MM.1S (cell line): Measurements from ENCODE around the gene PTPRB.

Source experiments
- DNase-seq: peaks from one replicate; pipeline ENCODE4 v3.0.0-alpha.2; 2015
- H2AFZ ChIP-seq: fragments of 300-600 bp; sonication (generic); 2 replicates; pipeline ENCODE4 v1.6.0; 2016; ENCODE audit warnings: antibody characterized with exemption, low read length
- H3F3A ChIP-seq: fragments of 300-600 bp; sonication (generic); 2 replicates; pipeline ENCODE4 v1.6.1; 2016; ENCODE audit warnings: mild to moderate bottlenecking, antibody characterized with exemption, low read length, moderate library complexity, mixed read lengths; ENCODE audit not compliant: insufficient read depth
- H3K27ac ChIP-seq: fragments of 300-600 bp; sonication (generic); 2 replicates; pipeline ENCODE4 v1.5.1; 2016; ENCODE audit warnings: mild to moderate bottlenecking, low read length
- H3K27me3 ChIP-seq: fragments of 300-600 bp; sonication (generic); replicated peaks from 2 replicates; pipeline ENCODE4 v1.6.0; 2016; ENCODE audit warnings: low read length; ENCODE audit not compliant: insufficient read depth
- H3K36me3 ChIP-seq: fragments of 300-600 bp; sonication (generic); replicated peaks from 2 replicates; pipeline ENCODE4 v1.6.1; 2016; ENCODE audit warnings: mild to moderate bottlenecking, low read length, mixed read lengths; ENCODE audit not compliant: insufficient read depth
- H3K4me1 ChIP-seq: fragments of 300-600 bp; sonication (generic); 2 replicates; pipeline ENCODE4 v1.6.1; 2016; ENCODE audit warnings: low read length, mixed read lengths
- H3K4me2 ChIP-seq: fragments of 300-600 bp; sonication (generic); 2 replicates; pipeline ENCODE4 v1.6.0; 2016; ENCODE audit warnings: low read depth, low read length
- H3K4me3 ChIP-seq: fragments of 300-600 bp; sonication (generic); 2 replicates; pipeline ENCODE4 v1.5.1; 2016; ENCODE audit warnings: low read length, mixed read lengths
- H3K79me2 ChIP-seq: fragments of 300-600 bp; sonication (generic); 2 replicates; pipeline ENCODE4 v1.6.1; 2016; ENCODE audit warnings: mixed run types, low read length, mixed read lengths
- H3K9ac ChIP-seq: fragments of 300-600 bp; sonication (generic); 2 replicates; pipeline ENCODE4 v1.6.1; 2016; ENCODE audit warnings: low read length, mixed read lengths
- H3K9me2 ChIP-seq: fragments of 300-600 bp; sonication (generic); replicated peaks from 2 replicates; pipeline ENCODE4 v1.6.1; 2016; ENCODE audit warnings: mild to moderate bottlenecking, low read length, mixed read lengths; ENCODE audit not compliant: insufficient read depth
- H3K9me3 ChIP-seq: fragments of 300-600 bp; sonication (generic); replicated peaks from 2 replicates; pipeline ENCODE4 v1.6.1; 2016; ENCODE audit warnings: mild to moderate bottlenecking, low read length, mixed read lengths; ENCODE audit not compliant: insufficient read depth
- H4K20me1 ChIP-seq: fragments of 300-600 bp; sonication (generic); 2 replicates; pipeline ENCODE4 v1.6.1; 2016; ENCODE audit warnings: mild to moderate bottlenecking, low read length, moderate library complexity, mixed read lengths; ENCODE audit not compliant: insufficient read depth
- EZH2 ChIP-seq: fragments of 300-600 bp; sonication (generic); optimal IDR thresholded peaks from 2 replicates; pipeline ENCODE3; 2017; ENCODE audit warnings: low read depth, mild to moderate bottlenecking, antibody characterized with exemption, low read length, mixed read lengths
- EZH2phosphoT487 ChIP-seq: fragments of 300-600 bp; sonication (generic); IDR thresholded peaks from 2 replicates; pipeline ENCODE4 v1.6.1; 2018; ENCODE audit warnings: antibody characterized with exemption, low read length
- TF ChIP-seq, protein P1 (sequence below): fragments of 300-600 bp; sonication (generic); IDR thresholded peaks from 2 replicates; pipeline ENCODE4 v1.5.1; 2016; ENCODE audit warnings: antibody characterized with exemption, low read length, mixed read lengths

PTPRB gene

DNA sequence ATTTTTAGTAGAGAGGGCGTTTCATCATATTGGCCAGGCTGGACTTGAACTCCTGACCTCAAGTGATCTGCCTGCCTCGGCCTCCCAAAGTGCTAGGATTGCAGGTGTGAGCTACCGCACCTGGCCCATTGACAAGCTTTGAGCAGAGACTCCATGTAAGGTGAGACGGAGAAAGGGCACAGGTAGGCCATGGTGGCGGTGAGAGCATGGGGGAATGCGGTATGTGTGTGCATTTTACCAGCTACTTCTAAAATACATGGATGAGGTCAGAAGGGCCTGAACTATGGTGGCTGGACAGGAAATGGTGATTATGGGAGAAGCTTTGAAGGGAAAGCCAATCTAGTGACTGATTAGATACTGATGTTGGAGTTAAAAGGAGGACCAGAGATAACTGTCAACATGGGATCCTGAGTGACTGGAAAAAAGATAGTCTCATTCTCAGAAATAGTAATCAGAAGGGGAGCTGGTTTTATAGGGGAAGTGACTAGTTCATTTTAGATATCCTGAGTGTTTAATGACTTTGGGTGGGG, 21.9 kb upstream of the PTPRB start:
- Histone ChIP-seq H4K20me1 (no peaks in the 10 kb centered on the region), H3K9me2 (no peaks in the 10 kb centered on the region), H2AFZ (no peak overlapping the region), H3K4me1 (peaks cover 16% of the 10 kb centered on the region), H3K9me3 (no peaks in the 10 kb centered on the region), H3K27ac (no peak overlapping the region), H3K9ac (no peak overlapping the region), H3K4me2 (no peak overlapping the region), H3K79me2 (no peaks in the 10 kb centered on the region), H3K36me3 (no peaks in the 10 kb centered on the region), H3K4me3 (no peak overlapping the region), H3K27me3 (no peaks in the 10 kb centered on the region), H3F3A (no peaks in the 10 kb centered on the region)
- TF ChIP-seq EZH2 (no peak), EZH2phosphoT487 (no peak)
- TF ChIP-seq, protein P1, sequence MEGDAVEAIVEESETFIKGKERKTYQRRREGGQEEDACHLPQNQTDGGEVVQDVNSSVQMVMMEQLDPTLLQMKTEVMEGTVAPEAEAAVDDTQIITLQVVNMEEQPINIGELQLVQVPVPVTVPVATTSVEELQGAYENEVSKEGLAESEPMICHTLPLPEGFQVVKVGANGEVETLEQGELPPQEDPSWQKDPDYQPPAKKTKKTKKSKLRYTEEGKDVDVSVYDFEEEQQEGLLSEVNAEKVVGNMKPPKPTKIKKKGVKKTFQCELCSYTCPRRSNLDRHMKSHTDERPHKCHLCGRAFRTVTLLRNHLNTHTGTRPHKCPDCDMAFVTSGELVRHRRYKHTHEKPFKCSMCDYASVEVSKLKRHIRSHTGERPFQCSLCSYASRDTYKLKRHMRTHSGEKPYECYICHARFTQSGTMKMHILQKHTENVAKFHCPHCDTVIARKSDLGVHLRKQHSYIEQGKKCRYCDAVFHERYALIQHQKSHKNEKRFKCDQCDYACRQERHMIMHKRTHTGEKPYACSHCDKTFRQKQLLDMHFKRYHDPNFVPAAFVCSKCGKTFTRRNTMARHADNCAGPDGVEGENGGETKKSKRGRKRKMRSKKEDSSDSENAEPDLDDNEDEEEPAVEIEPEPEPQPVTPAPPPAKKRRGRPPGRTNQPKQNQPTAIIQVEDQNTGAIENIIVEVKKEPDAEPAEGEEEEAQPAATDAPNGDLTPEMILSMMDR = no peak
- DNase-seq = no peak

DNA sequence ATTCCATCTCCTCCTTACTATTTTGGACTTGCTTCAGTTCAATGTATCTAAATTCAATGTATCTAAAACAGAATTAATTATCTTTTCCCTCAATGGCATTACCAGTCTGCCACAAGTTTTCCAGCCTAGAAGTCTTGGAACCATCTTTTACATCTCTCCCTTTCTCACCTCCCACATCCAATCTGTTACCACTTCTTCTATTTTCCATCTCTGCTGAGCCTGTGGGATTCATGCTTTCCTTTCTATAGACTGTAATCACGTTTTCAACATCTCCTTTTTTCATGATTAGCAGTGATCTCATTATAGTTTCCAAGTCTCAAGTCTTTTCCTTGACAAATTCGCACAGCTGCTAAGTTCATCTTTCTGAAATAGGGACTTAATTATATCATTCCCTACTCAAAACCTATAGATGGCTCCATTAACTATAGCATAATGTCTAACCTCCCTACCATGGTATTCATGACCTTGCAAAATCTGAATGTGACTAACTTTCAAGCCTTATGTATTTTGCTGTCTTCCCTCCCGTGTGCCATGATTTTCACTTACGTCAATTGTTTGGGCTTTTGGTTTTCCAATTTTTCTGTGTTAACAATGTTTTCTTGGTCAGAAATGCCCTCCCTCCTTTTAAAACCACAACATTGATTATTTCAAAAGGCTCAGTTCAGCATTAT, 20.5 kb upstream of the PTPRB start:
- Histone ChIP-seq H3F3A (no peaks in the 10 kb centered on the region), H2AFZ (no peak overlapping the region), H3K9me2 (no peaks in the 10 kb centered on the region), H3K4me1 (peaks cover 16% of the 10 kb centered on the region), H3K79me2 (no peaks in the 10 kb centered on the region), H3K4me3 (no peak overlapping the region), H3K36me3 (no peaks in the 10 kb centered on the region), H3K27me3 (no peaks in the 10 kb centered on the region), H3K9me3 (no peaks in the 10 kb centered on the region), H3K9ac (no peak overlapping the region), H4K20me1 (no peaks in the 10 kb centered on the region), H3K27ac (no peak overlapping the region), H3K4me2 (no peak overlapping the region)
- DNase-seq = no peak
- TF ChIP-seq EZH2 = no peak
- no peak for TF ChIP-seq EZH2phosphoT487
- TF ChIP-seq, protein P1 = no peak

DNA sequence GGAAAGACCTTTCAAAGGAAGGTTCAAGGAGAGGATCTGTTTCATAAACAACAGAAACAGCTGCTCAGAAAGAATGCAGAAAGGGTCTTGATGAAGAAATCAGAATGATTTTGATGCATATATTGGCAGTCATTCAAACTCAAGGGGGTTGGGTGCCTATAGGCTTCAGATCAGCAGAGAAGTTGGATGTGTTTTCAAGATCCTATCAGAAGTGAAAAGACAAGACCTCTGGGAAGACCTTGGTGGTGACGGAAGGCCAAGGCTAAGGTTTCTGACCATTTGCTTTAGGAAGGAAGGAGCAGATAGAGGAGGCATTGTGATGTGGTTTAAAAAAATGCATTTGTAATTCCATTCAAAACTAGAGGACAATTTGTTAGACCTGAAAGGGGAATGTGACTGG, 15.2 kb upstream of the PTPRB start:
- TF ChIP-seq, protein P1 = no peak
- TF ChIP-seq EZH2phosphoT487 (no peak), EZH2 (no peak)
- H3K4me3 ChIP-seq = no peak overlapping the region
- H3K4me2 ChIP-seq = no peak overlapping the region
- H3K36me3 ChIP-seq = no peaks in the 10 kb centered on the region
- no peak overlapping the region for H3K9ac ChIP-seq
- H3K9me2 ChIP-seq = no peaks in the 10 kb centered on the region
- H3K27me3 ChIP-seq = no peaks in the 10 kb centered on the region
- H2AFZ ChIP-seq = no peak overlapping the region
- H3F3A ChIP-seq = no peaks in the 10 kb centered on the region
- H3K9me3 ChIP-seq = no peaks in the 10 kb centered on the region
- DNase-seq = no peak
- H4K20me1 ChIP-seq = no peaks in the 10 kb centered on the region
- no peak overlapping the region for H3K27ac ChIP-seq
- no peaks in the 10 kb centered on the region for H3K4me1 ChIP-seq
- H3K79me2 ChIP-seq = no peaks in the 10 kb centered on the region
